Measurements from ENCODE around the gene PCAT6.

The PCAT6 gene

GRCh38 chr1:202850593-202851362, 40.0 kb downstream of the PCAT6 start:
- no peak for DNase-seq (ENCODE audit: low read depth)

DNA sequence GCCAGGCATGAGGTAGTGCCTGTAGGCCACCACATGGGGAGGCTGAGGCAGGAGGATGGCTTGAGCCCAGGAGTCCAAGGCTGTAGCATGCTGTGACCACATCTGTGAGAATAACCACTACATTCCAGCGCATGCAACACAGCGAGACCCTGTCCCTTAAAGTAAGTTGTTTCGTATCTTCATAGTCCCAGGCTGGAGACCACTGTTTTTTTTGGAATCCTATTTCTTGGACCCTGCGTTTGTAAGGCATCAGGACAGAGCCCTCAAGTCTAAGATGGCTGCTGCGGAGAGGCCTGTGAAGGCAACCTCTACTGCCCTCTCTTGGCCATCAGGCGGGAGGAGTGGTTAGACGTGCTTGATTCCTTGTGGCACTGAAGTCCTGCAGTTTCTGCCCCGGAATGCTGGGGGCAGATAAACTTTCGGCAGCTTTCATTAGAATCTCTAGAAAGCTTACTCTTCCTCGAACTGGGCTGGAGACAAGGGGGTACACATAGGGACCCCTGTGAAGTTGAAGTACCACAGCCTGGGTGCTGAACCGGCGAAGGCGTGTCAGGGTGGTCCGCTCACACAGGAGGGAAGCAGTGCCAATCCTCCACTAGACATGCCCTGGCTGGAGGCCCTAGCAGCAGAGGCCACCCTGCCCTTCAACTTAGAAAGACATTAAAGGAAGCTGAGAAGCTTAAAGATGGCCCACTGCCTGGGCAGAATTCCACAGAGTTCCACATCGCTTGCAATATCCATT, 41.6 kb downstream of the PCAT6 start:
- DNase-seq (ENCODE audit: low read depth): no peak

DNA sequence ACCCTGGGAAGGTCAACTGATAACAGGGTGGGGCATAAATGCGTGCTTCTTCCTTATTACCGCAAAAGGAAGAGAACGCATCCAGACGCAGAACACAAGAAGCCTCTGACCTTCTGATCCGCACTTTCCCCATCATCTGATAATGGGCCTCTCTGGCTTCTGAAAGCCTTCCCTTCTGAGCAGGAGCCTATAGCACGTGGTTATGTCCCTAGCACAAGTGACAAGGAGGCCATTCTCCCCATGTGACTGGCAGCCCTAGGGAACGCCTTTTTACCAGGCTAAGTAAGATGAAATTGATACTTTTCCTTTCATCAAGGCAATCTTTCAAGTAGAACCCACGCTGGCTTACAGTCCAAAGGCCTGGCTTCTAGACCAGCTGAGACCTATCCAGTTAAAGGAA, 44.0 kb downstream of the PCAT6 start:
- DNase-seq (ENCODE audit: low read depth): no peak

- no peak for DNase-seq (ENCODE audit: low read depth)
Measured at GRCh38 chr1:202856014-202856413, 45.3 kb downstream of the PCAT6 start.

DNA sequence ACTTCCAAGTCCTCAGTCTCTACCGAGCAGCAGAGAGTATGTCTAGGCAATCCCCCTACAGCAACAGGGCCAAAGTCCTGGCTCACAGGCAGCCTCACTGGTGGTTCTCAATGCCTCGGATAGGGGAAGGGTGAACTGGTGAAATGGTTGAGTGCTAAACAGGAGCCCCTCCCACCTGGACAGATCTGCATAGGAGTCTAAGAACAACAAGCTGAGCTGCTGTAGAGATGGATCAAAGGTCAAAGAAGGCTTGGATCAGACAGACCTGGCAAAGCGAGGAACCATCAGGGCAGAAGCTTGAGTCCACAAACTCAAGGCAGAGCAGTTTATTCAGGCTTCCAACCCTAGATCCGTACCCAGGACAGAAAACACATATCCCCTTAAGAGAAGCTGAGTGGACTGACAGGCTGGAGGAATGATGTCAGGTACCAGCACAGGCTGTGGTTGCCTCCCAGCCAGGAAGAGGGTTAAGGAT, 46.4 kb downstream of the PCAT6 start:
- DNase-seq (ENCODE audit: low read depth): no peak

- no peak for DNase-seq (ENCODE audit: low read depth)
Measured at GRCh38 chr1:202858331-202858730, 47.6 kb downstream of the PCAT6 start.

DNA sequence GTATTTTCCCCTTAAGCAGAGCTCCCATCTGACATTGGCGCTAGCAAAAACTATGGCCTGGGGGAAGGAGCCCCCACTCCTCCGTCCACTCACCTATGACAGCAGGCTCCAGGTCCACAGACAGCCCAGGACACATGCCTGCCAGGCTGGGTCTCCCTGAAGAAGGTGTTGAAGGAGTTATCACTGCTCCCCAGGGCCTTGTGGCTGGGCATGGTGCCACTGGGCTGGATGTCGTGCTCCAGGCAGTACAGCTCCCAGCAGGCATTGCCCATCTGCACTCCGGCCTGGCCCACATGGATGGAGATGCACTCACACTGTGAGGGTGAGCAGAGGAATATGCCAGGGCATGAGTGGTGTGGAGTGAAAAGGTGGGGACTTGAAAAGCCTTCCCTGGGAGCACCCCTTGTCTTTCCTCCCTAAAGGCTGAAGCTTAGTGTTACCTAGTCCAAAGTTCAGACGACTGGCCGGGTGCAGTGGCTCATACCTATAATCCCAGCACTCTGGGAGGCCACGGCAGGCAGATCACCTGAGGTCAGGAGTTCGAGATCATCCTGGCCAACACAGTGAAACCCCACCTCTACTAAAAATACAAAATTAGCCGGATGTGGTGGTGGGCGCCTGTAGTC, 48.1 kb downstream of the PCAT6 start:
- DNase-seq (ENCODE audit: low read depth): no peak

DNA sequence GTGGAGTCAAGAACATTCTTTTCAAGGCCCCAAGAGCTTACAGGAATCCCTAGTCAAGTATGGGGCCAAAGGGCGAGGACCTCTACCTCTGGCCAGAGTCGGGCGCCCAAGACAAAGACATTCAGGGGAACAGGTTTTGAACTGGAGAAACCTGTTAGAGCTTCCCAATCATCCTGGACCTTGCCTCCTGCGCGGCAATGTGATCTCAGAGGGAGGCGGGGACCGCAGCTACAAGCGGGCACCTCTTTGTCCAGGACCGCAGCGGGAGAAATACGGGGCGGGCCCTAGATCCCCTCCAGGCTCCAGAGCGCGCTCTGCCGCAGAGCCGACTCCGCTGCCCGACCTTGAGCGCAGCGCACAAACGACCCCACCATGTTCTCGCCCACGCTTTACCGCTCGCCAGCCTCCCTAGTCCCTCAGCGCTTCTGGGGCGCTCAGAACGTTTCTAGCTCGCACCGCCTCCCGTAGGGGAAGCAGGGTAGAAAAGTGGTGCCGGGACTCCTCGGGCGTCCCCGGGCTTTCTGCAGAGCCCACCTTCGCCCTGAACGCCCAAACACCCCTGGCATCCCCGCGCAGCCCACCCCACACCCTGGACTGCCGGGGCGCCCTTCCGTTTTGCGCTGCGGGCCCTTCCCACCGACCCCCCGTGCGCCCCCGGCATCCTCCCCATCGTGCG, 50.1 kb downstream of the PCAT6 start:
- DNase-seq (ENCODE audit: low read depth): no peak
